Breast epithelium (tissue), 3 donors: ENCODE measurements around the gene SLC6A7.

Experiments
- POLR2A ChIP-seq: fragments of 450-650 bp; IDR thresholded peaks from one replicate; pipeline ENCODE4 v1.6.1; 2016; ENCODE audit warnings: antibody characterized with exemption, mild to moderate bottlenecking, moderate library complexity
- POLR2AphosphoS5 ChIP-seq, 3 donors: sonication (generic); formaldehyde crosslinking; IDR thresholded peaks; one replicate each; pipeline ENCODE4 v1.6.1; 2017; ENCODE audit warnings: antibody characterized with exemption in 3 of 3
- TF ChIP-seq, protein P1 (sequence below), 3 donors: fragments of 450-650 bp; IDR thresholded peaks; one replicate each; pipeline ENCODE4 v1.5.1; 2016 to 2017; ENCODE audit warnings: antibody characterized with exemption in 3 of 3, mild to moderate bottlenecking in 3 of 3, moderate library complexity in 3 of 3

DNA sequence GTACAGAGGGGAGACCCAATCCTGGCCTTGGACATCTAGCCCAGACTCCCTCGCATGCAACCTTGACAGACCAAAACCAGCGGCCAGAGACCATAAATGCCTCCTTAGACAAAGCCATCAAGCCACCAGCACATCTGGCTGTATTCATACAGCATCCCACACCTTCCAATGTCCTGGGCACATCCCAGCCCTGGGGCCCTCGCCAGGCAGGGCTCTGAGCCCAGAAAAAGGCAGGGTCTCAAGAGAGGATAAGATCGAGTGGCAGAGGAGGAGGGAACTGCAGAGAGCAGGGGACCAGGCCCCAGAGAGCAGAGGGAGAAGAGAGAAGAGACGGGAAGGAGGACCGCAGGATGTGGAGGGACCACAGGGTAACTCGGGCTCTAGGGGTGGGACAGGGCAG lies 54.3 kb downstream of the SLC6A7 start:
- TF ChIP-seq, protein P1, sequence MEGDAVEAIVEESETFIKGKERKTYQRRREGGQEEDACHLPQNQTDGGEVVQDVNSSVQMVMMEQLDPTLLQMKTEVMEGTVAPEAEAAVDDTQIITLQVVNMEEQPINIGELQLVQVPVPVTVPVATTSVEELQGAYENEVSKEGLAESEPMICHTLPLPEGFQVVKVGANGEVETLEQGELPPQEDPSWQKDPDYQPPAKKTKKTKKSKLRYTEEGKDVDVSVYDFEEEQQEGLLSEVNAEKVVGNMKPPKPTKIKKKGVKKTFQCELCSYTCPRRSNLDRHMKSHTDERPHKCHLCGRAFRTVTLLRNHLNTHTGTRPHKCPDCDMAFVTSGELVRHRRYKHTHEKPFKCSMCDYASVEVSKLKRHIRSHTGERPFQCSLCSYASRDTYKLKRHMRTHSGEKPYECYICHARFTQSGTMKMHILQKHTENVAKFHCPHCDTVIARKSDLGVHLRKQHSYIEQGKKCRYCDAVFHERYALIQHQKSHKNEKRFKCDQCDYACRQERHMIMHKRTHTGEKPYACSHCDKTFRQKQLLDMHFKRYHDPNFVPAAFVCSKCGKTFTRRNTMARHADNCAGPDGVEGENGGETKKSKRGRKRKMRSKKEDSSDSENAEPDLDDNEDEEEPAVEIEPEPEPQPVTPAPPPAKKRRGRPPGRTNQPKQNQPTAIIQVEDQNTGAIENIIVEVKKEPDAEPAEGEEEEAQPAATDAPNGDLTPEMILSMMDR (IDR thresholded peaks at IDR 0.05): no peak
- TF ChIP-seq POLR2A (no peak), POLR2AphosphoS5 (IDR thresholded peaks at IDR 0.05) (no peak)
